HG02610 (cell line): ENCODE results near the gene LYPD5.
"Not testable (repeated sequence)": the region's sequence is repeated elsewhere in the genome, so short reads cannot be mapped to it uniquely, and the experiment has no call there.

Experiments used
- ATAC-seq: cut with Tn5 transposase; IDR thresholded peaks from one replicate; pipeline ENCODE4 v1.9.1; 2021; ENCODE audit warnings: mild to moderate bottlenecking, moderate library complexity; ENCODE audit not compliant: unreplicated experiment

LYPD5 gene, protein sequence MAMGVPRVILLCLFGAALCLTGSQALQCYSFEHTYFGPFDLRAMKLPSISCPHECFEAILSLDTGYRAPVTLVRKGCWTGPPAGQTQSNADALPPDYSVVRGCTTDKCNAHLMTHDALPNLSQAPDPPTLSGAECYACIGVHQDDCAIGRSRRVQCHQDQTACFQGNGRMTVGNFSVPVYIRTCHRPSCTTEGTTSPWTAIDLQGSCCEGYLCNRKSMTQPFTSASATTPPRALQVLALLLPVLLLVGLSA

DNA sequence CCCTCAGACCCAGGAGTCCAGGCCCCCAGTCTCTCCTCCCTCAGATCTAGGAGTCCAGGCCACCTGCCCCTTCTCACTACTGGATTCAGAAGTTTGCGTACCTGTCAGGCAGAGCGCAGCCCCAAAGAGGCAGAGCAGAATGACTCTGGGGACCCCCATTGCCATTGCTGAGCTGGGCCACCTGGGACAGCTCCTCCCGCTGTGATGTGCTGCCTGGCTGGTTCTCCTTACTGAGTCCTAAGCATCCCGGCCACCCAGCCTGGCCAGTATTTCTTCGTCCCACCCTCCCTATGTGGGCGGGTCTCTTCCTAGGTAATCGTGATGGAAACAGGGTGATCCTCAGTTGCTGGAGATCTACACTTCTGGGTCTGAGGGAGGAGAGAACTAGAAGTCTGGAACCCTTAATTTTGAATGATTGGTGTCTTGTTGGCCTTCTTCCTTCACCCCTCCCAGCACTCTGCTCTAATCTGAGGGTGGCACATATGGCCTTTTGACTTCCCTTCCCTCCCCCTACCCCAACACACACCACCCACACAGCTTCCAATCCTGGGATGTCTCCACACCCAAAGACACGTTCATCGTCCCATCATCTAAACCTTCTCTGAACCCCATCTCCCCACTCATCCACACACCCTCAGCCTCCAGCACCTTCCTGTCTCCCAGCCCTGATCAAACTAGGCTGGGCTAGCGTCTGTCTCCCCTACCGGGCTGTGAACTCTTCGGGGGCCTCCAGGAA is at the start of gene LYPD5:
Gene LYPD5, minus strand, starts transcription at position 232 of the 736 bp plus-strand sequence. Its CDS starts 67 bp downstream, at position 165.
- no peak for ATAC-seq

DNA sequence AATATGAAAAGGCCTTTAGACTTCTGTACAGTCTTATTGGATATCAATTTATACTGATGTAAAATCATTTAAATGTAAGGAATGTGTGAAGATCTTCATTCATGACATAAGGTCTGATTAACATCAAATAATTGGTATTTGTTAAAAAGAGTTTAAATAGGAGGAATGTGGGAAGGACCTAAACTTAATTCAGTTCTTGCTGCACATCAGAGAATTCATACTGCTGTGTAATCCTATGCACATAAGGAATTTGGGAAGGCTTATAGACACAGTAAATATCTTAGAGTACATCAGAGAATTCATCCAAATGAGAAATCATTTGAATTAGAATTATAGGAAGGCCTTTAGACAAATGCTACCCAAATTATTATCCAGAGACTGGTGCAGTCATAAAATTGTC is 46.6 kb upstream of the LYPD5 start:
- ATAC-seq = no peak

DNA sequence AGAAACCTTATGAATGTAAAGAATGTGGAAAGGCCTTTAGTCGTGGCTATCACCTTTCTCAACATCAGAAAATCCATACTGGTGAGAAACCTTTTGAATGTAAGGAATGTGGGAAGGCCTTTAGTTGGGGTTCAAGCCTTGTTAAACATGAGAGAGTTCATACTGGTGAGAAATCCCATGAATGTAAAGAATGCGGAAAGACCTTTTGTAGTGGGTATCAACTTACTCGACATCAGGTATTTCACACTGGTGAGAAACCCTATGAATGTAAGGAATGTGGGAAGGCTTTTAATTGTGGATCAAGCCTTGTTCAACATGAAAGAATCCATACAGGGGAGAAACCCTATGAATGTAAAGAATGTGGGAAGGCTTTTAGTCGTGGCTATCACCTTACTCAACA is 45.6 kb upstream of the LYPD5 start:
- ATAC-seq = no peak

DNA sequence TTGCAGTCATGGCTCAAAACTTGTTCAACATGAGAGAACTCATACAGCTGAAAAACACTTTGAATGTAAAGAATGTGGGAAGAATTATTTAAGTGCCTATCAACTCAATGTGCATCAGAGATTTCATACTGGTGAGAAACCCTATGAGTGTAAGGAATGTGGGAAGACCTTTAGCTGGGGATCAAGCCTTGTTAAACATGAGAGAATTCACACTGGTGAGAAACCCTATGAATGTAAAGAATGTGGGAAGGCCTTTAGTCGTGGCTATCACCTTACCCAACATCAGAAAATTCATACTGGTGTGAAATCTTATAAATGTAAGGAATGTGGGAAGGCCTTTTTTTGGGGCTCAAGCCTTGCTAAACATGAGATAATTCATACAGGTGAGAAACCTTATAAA is 45.0 kb upstream of the LYPD5 start:
- no peak for ATAC-seq

DNA sequence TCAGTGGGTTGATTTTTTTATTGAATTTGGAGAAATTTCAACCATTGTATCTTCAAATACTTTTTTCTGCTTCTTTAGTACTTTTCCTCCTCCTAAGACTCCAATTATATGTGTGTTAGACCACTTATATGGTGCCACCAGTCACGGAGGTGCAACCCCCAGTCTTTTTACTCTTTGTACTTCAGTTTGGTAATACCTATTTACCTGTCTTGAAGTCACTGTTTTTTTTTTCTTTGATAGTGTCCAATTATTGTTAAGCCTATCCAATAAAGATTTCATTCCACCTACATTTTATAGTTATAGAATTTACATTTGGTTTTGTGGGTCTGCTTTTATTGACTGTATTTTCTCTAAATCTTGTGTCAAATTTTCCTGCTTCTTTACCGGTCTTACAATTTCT is 39.8 kb upstream of the LYPD5 start:
- ATAC-seq = no peak

DNA sequence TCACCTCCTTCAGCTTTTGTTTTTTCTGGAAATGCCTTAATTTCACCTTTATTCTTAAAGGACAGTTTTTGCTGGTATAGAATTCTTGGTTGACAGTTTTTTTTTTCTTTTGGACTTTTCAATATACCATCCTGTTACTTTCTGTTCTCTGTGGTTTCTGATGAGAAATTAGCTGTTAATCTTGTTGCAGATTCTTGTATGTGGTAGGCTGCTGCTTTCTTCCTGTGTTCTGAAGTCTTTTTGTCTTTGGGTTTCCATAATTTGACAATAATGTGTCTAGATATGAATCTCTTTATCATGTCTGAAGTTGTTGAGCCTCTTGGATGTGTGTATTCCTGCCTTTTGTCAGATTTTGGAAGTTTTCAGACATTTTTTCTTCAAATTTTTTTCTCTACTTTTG is 36.9 kb upstream of the LYPD5 start:
- no peak for ATAC-seq

DNA sequence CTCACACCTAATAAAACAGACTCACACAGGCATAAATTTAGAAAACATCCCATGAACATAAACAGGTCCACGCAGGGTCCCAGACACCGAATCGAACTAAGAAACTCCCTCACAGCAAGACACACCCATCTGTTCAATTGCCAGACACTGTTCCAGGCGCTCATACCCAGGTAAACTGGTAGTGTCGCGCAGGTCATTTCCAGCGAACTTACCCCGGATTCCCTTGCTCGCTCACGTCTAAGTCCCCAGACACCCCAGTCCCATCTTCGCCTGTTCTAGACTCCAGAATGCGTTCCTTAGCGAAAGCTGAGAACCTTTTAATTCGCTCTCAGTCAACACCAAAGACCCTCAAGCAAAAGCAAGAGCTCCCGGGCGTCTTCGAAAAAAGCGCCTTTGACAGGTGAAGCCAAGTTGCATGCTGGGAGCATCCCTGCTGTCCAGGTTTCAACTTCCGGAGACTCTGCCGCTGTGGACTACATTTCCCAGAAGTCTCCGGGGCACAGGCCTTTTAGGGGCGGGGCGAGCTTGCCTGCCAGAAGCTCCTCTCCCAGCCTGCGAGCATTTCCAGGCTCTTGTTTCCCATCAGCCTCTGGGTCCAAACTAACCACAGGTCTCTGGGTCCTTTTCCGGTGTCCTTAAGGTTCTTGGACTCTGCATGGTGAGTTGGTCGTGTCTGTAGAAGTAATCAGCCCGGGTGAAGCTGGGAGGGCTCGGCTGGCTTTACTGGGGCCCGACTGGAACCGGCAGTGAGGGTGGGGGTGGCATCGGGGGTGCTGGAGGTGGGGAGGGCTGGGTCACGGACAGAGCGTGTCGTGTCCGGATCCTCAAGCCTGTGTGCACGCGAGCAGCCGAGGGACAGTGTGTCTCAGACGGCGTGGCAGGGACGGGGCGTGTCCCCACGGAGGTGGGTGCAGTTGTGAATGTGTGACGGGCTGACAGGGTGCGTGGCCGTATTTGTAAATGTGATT is 24.8 kb upstream of the LYPD5 start, which contains the start of gene ZNF283:
Gene ZNF283, plus strand, starts transcription at position 535 of the 968 bp plus-strand sequence. CDS start 6,184 bp downstream, outside the sequence.
- ATAC-seq = peak; percentile 76

DNA sequence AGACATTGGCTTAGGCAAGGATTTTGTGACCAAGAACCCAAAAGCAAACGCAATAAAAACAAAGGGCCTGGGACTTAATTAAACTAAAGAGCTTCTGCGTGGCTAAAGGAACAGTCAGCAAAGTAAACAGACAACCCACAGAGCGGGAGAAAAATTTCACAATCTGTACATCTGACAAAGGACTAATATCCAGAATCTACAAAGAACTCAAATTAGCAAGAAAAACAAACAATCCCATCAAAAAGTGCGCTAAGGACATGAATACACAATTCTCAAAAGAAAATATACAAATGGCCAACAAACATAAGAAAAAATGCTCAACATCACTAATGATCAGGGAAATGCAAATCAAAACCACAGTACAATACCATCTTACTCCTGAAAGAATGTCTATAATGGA is 22.3 kb upstream of the LYPD5 start:
- not testable (repeated sequence) for ATAC-seq

DNA sequence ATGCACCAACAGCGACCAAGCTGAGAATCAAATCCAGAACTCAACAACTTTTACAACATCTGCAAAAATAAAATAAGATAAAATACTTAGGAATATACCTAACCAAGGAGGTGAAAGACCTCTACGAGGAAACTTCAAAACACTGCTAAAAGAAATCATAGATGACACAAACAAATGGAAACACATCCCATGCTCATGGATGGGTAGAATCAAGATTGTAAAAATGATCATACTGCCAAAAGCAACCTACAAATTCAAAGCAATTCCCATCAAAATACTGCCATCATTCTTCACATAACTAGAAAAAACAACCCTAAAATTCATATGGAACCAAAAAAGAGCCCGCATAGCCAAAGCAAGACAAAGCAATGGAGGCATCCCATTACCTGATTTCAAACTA is 21.6 kb upstream of the LYPD5 start:
- not testable (repeated sequence) for ATAC-seq

DNA sequence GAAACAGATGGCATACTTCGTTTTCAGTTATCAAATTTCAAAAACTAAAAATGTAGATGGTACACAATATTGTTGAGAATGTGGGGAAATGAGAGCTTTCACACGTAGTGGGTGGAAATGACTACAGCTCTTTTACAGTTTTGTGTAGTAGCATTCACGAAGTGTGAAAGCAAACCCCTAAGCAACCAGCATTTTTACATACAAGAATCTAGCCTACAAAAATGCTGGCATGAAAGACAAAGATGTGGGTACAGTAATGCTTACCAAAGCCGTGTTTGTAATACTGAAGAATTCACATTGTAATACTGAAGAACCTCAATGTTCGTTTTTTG is 18.6 kb upstream of the LYPD5 start:
- no peak for ATAC-seq

DNA sequence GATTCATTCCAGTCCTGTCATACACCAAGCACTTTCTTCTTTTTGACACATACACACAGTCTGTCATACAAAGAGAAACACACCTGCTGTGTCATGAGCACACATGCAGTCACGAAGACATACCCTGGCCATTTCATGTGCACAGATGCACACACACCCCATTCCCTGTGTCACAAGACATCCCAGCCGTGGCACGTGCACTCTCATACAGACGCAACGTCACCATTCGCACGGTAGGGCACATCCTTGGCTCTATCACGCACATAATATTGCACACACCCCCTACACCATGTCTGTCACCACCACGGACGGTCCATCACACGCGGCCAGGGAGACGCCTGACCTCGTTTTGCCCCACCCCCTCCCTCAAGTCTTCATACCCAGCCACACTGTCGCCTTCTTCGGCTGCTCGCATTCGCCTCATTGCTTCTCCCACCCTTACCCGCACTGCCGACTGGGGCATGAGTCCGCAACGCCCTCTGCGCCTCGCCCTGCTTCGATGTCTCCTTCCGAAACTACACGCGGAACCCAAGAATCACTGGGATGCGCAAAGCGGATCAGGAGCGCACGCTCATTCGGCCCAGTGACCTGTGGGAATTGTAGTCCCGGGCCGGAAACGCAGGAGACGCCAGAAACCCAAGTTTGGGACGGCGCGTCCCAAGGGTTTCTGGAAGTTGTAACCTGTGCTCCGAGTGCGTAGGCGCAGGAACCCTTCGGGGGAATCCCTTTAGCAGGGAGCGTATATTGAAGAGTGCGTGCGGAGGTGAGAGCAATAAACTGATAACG is 18.0 kb upstream of the LYPD5 start:
- no peak for ATAC-seq

DNA sequence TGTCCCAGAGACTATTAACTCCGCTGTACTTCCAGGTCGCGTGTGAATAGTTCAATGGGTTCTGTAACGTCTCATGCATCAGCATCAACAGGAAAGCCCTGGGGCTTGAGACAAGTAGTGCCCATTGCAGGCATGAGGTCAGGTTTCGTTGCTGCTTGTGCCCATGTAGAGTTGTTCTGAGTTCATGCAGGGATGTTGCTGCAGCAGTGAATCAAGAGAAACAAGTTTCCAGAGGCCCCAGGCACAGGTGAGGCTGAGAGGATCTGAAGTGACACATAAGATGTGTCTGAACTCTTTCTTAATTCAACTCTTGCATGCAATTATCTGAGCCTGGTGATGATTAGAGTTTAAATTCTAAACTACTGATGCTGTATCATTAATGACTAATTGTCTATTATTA is 16.3 kb upstream of the LYPD5 start:
- no peak for ATAC-seq

DNA sequence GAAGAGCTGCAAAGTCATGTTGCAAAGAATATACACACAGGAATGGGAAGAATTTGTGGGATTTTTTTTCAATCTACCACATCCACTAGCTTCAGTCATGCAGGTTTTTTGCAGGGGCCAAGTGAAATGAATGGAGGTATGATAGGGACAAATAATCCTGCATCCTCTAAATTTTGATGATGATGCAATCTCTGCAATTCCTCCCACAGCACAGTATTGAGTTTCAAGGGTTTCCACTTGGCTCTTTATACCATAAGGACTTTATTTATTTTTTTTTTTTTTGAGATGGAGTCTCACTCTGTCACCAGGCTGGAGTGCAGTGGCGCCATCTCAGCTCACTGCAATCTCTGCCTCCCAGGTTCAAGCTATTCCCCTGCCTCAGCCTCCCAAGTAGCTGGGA is 15.2 kb upstream of the LYPD5 start:
- ATAC-seq = not testable (repeated sequence)

DNA sequence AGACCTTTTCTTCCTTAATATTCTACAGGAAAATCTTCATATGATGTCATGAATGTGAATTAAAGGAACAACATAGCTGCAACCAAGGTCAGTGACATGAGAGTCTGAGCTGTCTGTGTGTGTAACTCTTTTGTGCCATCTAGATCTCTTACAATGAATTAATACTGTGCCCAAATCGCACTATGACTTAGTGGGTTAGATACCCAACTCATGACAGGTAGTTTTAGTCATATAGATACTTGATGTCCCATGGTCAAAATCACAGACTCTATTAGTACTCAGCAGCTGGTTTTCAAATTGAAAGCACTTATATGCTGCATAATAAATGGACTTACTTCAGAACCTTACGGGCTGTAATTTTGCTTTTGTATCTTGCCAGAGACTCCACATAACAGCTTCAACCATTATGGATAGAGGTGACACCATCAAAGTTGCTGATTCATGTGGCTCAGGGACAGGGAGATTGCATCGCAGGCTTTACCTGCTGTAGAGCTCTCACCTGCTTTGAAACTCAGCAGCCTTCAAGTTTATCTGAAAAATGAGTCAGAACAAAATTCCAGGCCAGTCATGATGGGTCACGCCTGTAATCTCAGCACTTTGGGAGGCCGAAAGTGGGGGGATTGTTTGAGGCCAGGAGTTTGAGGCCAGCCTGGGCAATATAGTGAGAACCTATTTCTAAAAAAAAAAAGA is 12.6 kb upstream of the LYPD5 start:
- ATAC-seq = no peak

DNA sequence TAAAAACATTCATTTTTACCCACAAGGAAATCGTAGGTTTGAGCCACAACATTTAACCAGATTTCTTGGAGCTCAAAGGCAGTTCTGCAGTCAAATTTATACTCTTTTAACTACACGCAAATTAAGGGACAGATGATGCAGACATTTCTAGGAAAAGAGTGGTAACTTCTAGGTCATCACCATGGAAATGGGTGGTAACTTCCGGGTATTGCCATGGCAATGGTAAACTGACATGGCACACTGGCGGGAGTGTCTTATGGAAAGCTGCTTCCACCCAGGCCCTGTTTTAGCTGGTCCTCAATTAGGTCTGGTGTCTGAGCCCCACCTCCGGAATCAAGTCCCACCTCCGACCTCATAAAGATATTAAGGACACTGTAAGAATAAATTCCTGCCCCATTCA is 10.4 kb upstream of the LYPD5 start:
- ATAC-seq = no peak

DNA sequence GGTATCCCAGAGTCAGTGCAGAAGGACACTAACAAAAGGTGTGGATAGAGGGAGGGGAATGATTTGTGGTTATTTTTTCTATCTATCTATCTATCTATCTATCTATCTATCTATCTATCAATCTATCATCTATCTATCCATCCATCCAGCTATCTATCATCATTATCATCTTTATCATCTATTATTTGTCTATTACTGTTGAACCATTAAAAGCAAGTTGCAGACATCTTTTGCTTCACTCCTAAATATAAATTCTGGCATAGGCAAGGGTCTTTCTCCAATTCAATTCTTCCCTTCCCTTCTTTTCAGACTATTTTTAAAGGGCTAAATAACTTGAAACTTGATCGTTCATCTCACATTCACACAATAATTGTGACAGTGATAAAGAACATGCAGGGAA is 10.0 kb upstream of the LYPD5 start:
- ATAC-seq = no peak

DNA sequence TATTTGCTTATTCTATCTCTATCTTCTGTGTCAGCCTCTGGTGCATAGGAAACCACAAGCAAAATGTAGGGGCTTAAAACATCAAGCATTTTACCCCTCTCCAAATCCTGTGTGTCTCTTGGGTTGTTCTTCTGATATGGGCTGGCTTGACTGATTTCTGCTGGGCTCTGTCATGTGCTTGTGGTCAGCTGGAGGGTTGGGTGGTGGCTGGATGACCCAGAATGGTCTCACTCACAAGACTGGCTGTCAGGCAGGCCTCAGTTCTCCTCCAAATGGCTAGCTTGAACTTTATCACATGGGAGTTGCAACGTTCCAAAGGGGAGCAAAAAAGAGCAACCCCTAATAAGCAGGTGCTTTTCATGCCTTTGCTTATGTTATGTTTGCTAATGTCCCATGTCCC is 9.6 kb upstream of the LYPD5 start:
- no peak for ATAC-seq

DNA sequence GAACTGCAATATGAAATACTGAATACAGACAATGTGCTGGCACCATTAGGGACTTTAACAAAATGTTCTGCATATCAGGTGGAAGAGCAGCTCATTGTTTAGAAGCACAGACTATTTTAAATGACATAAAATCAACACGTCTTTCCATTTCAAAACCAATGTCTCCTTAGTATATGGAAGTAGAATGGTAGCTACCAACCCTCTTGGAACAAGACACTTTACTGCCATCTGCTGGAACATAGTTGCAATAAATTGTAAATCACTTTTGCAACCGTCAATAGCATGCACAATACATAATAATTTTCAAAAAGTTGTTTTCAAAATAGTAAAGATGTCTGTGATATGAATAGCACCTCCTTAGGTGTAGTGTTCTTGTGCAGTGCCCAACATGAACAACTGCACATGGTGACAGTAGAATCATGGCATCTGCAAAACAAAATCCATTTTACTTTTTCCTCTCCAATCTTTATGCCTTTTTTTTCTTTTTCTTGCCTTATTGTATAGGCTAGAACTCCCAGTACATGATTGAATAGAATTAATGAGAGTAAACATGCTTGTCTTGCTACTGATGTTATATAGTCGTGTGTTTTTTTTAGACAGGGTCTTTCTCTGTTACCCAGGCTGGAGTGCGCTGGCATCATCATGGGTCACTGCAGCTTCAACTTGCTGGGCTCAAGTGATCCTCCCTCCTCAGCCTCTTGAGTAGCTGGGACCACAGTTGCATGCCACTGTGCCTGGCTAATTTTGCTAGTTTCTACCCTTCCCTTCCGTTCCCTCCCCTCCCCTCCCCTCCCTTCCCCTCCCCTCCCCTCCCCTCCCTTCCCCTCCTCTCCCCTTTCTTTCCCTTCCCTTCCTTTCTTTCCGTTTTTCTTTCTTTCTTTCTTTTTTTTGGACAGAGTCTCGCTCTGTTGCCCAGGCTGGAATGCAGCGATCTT is 7.8 kb upstream of the LYPD5 start:
- no peak for ATAC-seq

DNA sequence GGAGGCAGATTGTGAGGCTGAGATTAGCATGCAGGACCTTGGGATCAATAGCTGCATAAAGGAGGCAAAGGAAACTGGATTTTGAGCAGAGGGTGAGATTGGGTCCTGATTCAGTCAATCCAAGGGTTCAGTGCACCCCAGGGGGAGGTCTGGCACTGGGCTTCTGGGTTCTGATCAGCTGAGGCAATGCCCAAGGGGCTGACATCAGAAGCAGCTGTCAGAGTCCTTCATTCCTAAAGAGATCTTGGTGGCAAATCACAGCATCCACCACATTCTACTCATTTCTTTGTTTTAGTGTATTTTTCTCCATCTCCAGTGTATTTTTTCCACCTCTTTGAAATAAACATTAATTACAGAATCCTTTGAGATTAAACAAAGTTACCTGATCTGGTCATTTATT is 5.4 kb upstream of the LYPD5 start:
- no peak for ATAC-seq
